Stimulated activated CD4-positive, alpha-beta T cell treated with anti-CD3 and anti-CD28 coated beads, Interleukin-4, amount 100 ng/mL, for 4 hours (primary cell): Measurements from ENCODE around the gene PPM1H.
A peak's percentile ranks its signal among the peaks of the same experiment; 100 is the strongest.
"Not testable (repeated sequence)": the region's sequence is repeated elsewhere in the genome, so short reads cannot be mapped to it uniquely, and the experiment has no call there.

Experiments used
- DNase-seq, 2 experiments: peaks; one replicate each; pipeline ENCODE4 v3.0.0-alpha.2; 2020

Gene PPM1H

DNA sequence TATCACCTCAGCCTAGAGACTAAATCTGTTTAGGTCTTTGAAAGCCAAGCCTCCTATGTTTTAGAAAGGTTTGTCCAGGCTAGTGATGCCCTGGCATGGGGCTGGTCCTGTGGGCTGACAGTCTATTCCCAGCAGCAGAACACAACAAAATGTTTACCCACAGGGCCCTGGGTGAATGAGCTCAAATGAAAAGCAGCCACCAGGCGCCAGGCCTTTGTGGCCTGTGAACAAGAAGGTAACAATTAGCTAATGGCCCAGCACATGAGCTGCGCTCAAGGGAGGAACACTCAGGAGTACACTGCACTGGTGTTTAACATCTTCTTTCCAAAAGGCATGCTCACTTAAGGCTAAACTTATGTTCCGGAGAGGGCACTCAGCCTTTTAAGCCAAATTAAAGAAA is 266.2 kb downstream of the PPM1H start:
- DNase-seq: no peak

DNA sequence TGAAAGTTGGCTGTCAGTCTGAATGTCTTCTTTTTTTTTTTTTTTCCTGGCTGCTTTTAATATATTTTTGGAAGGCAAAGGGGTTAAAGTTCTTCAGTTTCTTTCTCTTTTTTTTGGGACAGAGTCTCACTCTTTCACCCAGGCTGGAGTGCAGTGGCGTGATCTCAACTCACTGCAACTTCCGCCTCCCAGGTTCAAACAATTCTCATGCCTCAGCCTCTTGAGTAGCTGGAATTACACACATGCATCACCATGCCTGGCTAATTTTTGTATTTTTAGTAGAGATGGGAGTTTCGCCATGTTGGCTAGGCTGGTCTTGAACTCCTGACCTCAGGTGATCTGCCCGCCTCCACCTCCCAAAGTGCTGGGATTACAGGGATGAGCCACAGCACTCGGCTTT is 270.0 kb downstream of the PPM1H start:
- not testable (repeated sequence) for DNase-seq

DNA sequence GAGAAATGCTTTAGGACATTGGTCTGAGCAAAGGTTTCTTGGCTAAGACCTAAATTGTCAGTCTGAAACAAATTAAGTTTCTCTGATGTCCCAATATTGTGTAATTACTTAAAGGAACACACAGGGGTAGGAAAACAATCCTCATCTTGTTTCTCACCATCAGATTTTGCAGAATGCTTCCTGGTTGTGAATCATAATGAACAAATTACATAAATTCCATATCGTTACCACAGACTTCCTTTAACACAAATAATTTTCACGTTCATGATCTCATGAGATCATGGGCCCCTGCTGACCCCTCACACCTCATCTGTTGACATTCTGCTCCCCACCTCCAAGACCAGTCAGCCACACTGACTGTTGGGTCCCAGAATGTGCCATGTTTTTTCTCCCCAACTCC is 274.2 kb downstream of the PPM1H start:
- no peak for DNase-seq

DNA sequence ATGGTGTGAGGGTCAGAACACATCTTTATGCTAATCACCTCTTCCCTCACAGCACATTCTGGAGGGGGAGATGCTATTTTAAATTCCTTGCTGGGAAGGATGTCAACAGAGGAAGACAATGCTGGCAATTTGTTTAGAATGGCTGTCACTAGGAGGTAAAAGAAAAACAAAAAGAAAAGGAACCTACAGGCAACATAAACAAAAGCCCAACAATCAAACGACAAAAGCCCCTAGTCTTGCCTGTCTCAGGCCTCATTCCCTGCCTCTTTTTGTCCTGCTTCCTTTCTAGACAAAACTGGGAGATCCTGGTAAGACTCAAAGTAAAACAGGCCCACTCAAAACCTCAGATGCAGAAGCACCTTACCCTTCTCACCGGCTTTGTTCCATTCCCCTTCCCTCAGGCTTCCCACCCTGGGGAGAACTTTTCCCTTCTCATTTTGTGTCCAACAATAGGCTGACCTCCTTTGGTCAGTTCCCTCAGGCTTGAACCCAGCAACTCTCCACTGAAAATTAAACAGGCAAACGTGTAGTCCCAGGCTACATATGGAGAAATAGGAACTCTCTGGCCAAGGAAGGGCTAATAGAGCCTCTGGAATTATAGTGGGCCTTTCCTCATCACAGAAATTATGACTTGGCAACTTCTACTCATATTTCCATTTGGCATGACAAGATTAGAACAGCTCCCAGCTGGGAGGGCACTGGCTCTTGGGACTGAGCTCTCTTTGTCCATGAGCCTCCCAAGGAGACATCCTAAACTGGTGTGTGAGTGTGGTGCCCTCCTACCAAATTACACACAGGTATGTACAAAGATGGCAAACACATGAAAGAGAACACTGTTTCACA is 275.3 kb downstream of the PPM1H start:
- DNase-seq: no peak

DNA sequence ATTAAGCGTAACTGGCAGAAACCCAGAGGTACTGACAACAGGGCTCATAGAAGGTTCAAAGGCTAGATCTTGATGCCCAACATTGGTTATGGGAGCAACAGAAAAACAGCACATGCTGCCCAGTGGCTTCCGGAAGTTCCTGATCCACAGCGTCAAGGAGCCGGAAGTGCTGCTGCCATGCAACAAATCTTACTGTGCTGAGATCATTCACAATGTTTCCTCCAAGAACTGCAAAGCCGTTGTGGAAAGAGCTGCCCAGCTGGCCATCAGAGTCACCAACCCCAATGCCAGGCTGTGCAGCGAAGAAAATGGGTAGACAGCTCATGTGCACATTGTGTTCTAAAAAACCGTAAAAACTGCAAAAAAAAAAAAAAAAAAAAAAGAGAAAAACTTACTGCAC is 276.0 kb downstream of the PPM1H start:
- DNase-seq: no peak

DNA sequence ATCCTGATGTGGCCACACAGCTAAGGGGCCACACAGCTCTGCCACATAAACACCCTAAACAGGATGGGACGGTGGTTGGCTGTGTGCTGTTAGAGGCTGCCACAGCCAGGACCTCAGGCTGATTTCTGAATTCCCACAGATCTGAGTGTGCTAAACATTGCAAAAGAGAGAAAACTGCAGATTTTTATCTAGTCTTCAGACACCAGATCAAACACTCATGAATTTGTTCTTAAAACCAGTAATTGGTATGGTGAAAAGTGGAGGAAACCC is 277.7 kb downstream of the PPM1H start:
- DNase-seq: no peak

DNA sequence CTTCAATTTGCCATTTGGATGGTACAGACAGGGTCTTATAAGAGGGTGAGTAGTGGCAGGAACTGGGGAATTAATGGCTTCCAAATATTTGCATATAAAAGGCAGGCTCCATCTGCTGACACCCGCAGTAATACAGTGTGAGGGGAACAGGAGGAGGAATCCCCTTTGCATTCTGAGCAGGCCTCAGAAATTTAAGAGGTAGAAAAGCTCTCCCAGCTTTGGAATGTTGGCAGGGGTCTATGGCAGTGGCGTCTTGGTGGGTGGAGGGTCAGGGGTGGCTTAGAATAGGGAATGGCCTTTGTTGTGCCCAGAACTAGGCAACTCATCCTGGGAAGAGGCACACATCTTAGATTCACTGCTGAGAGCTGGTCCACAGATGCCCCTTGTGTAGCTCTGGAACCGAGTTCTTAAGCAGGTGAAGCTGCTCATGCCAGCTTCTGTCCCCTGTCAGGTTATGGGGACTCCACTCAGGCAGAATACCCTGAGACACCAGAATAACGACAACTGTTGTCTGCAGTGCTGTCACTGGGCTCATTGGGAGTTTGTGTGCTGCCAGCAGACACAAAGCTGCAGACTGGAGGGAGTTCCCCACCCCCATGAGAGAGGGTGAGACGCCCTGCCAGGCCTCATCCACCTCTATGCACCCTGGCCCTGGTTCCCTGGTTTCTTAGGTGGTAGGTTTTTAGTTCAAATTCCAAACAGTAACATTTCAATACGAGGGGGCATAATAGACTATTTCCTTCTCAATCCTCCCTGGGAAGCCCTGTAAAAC is 278.2 kb downstream of the PPM1H start:
- no peak for DNase-seq

DNA sequence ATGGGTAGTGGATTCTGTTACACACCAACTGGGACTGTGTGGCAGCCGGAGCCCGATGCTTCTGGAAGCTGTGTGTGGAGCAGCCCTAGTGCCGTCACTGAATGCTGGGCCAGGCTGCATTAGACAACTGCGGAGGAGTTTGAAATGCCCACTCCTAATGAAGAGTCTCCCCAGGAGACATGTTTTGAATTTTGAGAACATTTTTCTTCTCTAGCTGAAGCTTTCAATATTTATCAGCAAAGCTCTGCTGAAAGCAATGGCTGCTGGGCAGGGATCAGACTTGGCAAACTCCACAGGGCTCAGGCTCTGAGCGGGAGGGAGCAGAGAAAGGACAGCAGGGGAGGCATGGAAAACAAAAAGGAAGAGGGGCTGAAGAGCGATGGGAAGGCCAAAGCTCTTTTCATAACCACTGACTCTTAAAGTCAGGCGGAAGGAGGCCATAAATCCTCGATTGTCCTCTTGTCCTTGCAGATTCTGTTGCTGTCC is 279.2 kb downstream of the PPM1H start:
- DNase-seq: no peak

DNA sequence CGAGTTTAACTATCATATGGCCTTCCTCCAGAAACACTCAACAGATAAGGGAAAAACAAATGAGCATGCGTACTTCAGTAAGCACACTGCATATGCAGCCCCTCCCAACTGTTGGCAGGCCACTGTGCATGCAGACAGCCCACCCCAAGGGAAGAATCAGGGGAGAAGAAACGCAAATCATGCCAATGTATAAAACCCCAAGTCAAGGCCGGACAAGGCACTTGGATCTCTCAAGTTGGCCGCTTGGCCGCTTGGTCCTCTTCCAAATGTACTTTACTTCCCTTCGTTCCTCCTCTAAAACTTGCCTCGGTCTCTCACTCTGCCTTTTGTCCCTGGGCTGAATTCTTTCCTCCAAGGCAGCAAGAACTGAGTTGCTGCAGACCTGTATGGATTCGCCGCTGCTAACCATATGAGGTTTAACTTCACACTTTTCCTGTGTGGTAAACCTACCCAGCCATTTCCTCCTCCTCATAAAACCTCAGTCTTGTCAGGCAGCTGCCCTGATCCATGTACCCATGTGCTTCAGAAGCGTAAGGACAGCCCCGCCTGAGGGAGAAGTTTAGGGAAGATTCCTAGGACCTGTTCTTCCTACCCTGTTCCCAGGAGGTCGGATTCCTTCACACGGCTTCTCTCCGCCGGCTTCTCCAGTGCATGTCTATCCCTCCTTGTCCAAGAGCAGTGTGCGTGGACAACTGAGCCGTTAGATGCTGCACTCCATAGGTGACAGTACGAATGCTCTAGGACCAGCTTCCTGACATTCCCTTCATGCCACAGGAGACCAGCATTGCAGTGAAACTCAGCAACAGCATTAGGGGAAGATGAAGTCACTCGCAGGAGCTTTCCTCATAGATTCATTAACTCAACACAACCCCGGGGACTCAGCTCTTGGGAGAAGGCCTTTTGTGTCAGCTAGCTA is 280.4 kb downstream of the PPM1H start:
- no peak for DNase-seq

DNA sequence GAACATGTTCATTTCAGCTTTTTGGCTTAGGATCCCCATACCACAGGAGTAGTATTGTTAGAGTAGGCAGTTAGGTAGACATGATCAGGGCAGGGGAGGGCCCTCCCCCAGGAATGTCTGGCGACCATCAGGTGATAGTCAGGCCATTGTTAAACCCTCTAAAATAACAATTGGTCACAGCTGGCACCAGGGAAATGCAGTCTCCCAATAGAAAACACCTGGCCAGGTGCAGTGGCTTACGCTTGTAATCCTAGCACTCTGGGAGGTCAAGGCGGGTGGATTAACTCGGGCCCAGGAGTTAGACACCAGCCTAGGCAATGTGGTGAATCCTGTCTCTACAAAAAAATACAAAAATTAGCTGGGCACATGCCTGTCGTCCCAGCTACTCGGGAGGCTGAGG is 281.2 kb downstream of the PPM1H start:
- DNase-seq: no peak

DNA sequence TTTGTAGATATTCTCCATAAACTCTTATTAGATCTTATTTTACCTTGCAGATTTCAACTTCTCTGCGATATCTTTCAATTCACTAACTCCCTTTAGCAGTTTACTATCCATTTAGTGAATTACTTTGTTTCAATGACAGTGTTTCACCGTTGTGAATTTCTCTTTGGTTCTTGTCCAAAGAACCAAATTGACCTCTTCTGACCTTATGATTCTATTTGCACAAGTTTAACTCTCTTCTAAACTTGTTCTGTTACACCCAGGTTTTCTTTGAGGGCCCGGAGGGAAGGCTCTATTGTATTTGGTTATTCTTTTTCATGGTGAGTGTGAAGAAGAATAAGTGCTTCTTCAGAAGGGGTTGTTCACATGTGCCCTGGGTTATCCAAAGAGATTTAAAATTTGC is 281.6 kb downstream of the PPM1H start:
- no peak for DNase-seq

DNA sequence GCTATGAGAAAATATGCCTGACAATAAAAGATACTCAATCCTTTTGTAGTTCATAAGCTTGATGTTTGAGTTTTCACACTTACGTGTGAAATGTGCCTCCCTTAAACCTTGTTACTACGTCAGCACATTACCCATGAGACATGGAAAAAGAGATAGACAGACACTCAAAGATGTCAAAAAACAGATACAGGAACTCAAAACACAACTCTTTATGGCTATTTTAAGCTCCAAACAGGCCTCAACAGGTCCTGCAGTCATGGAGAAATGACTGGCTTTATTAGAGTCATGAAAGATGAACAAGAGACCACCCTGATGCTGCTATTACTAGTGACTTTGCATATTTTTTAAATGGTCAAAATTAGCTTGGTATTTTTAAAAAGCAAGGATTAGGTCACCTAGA is 283.8 kb downstream of the PPM1H start:
- DNase-seq: no peak

DNA sequence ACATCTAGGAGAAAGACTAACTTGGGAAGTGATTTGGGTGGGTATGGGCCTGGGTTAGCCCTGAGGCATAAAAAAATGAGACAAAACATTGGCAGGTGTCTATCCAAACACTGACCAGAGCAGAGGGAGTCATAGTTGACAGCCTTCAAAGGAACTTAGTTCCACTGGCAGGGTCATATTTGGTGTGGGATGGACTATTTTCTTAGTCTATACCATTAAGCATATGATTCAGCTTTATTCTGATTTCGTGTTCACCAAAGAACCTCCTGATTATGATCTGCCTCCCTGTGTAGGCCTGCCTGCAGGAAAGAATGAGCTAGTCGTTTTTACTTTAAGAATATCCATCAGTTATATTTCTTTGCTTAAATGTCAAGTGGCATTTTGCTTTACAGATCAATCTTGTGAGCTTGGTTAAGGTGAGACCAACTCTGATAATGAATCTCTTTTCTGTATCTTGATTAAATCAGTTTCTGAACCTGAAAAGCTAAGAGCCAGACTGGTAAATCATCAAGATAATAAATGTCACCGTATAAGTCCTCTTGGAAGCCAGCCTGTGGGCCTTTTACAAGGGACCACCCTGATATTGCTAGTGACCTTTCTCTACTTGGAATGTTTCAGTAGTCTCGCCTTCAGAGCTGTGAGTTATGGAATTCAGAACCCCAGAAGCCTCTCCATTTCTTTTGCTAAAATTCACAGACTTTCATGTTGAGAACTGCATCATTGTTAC is 285.4 kb downstream of the PPM1H start:
- DNase-seq: no peak

DNA sequence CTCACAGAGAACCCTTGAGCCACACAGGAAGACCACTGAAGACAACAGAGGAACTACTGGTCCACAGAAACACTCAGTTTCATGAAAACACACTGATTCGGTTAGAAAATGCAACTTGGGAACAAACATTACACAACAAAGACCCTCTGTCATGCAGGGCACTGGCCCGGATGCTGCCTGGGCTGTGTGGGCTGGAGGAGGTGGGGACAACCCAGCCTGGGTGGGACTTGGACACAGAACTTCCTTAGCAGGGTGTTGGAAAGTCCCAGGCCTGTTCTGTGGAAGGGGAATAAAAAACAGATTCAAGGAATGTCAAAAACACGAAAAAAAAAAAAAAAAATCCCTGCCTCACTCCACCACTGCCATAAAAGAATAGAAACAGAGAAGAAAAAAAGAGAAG is 287.4 kb downstream of the PPM1H start:
- DNase-seq: no peak

DNA sequence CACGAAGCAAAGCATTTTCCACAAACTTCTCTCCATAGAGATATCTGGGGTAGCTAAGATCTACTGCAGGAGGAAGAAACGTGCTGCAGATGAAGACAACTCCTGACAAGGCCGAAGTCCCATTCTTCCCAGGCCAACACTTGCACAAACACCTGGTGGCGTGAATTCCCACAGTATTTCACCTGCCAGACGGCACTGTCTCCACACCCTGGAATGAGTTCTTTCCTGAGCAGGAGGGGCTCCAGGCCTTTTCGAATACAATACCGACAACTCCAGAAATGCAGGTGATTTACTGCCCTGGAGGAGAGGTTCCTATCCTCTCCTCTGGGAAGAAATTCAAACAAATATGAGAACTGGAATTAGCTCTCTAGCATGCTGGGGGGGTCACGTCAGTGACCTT is 288.4 kb downstream of the PPM1H start:
- DNase-seq: no peak

DNA sequence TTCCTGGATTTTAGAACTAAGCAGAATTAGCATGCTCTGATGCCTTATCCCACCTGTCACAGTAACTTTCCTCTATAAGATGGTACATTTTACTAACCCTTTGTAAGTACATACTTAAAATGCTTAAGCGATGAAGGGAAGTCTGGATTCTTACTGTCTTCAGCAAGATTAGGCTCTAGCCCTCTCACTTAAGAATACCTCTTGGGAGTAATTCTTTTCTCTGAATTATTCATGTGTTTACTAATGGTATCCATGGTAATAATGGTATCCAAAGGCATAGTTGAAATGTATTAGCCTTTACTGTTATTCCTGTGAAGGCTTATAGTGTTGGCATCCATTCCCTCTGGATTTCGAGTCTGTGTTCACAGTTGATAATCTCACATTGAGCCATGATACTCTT is 291.5 kb downstream of the PPM1H start:
- DNase-seq: no peak

DNA sequence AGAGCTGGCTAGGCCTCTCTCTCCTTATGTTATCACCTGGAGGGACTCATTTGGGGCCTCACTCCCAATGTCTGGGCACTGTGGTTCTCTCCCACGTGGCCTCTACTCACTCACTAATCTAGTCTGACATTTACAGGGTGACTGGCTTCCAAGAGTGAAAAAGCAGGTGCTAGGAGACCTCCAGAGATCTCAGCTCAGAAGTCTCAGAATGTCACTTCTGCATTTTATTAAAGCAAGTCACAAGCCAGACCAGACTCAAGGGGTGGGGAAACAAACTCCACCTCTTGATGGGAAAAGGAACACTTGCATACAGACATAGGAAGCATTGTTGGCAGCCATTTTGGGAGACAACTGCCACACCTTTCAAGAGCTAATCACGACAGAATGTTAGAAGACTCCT is 292.5 kb downstream of the PPM1H start:
- DNase-seq: no peak

DNA sequence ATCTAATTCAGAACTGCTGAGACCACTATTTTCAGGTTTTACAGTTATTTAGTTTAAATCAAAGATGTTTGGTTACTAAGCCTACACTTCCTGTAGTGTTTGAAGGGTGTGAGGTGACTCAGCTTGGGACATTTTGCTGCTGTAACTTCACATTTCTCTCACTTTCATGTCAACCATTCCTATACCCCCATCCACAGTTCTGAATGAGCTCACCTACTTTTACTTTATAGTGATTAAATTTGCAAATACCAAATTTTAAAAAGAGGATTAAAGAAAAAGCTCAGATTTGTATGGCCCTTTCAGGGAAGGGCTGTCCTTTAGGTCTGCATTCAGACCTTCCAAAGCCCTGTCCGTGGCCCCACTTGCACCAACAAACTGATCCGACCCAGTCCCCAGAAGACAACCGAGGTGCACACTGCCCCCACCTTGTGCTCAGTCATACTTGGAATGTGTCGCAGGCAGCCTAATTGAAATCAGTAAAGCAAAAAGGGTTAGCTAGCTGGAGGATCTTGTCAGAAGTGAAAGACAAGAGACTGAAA is 294.0 kb downstream of the PPM1H start:
- peak; percentile 12 to 31 for DNase-seq

DNA sequence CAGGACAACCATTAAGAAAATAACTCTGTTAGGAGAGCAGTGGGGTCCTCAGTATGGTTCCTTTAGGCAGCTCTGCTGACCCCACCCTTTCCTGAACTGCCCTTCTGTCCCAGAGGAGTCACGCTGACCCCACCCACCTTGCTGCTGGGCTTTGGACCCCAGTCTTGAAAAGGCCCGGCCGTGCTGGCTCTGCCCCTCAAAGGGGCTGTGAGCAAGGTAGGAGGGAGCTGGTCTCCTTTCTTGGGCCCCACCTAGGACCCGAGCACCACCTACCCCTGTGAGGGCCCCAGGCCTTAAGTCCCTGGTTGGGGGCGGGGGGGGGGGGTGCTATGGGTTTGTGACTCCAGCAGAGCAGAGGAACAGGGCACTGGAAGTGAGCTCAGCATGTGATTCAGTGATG is 297.3 kb downstream of the PPM1H start:
- no peak for DNase-seq

DNA sequence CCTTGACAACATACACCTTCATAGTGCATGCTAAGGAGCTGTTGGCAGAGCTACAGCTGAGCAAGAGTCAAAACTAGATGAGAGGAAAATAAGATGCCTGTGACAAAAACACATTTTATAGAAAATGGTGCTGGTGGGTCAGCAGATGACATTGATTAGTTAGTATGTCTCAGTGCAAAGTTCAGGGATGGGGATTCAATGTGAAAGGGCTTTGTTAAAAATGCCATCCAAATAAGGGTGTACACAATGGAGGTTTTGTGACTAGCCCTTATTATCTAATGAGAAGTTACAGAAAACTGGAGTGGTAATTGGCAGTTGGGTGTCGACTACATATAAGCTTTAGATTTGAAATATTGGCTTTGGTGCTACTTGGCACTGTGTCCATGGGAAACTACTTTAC is 299.3 kb downstream of the PPM1H start:
- no peak for DNase-seq

DNA sequence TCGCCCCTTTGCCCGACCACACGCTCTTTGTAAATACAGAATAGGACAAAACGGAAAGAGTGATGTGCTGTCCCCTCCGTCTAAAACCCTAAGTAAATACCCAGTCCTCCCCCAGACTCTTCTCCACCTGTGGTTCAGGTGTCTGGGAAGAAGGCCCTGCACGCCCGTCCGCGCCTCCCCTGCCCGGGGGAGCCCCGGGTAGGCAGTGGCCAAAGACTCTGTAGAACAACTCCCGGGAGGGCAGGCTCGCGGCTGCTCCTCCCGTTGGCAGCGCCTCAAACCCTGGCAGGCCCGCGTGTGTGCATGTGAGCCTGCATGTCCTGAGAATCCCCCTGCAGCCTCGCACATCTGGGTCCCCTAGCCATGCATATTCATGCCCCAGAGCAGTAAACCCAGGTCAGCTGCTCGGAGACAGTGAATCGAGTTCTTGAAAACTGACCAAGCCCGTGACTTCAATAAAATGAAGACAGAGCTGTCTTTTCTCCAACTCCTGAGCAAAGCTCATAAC is 302.5 kb downstream of the PPM1H start:
- no peak for DNase-seq
